ENCODE measurements around the gene FCMR. TPM values are rescaled to one million over a fixed set of nuclear protein-coding genes. Genes with fewer than 3 reads are reported as not detected.

The FCMR gene
- total and polyA plus RNA-seq, 9 of the 15 experiments (the other 6 are each of a cell fraction or from before 2014, with no cell fraction given), result 0.11 to 0.82 (median 0.20) TPM; not detected in 5

GRCh38 chr1:206935491-206936067 lies 13.8 kb upstream of the FCMR start (continued):
- TF ChIP-seq HCFC1 (IDR thresholded peaks at IDR 0.05; ENCODE audit: low read depth, low read length) (peak; percentile 49), ZNF197 (CRISPR knock-in tag; IDR thresholded peaks at IDR 0.05; ENCODE audit: low read depth) (no peak), ZNF445 (CRISPR knock-in tag; IDR thresholded peaks at IDR 0.05; ENCODE audit: low read depth) (no peak), PCBP1 (IDR thresholded peaks at IDR 0.05; ENCODE audit: low read depth, low read length, poor library complexity, severe bottlenecking) (no peak), ZNF780A (CRISPR knock-in tag; IDR thresholded peaks at IDR 0.05) (no peak), ZNF24 (IDR thresholded peaks at IDR 0.05) (0 out of 2 replicates have a peak, but pooled peaks have one; percentile 31), KDM4B (IDR thresholded peaks at IDR 0.05; ENCODE audit: borderline replicate concordance in 2 of 2, low read depth in 1 of 2) (0 out of 4 replicates have a peak, but pooled peaks of 1 of the 2 experiments have one; percentile 62), KAT2B (IDR thresholded peaks at IDR 0.05; ENCODE audit: low read depth, low read length) (no peak), ZKSCAN8 (CRISPR knock-in tag; IDR thresholded peaks at IDR 0.05) (no peak), ZNF212 (CRISPR knock-in tag; IDR thresholded peaks at IDR 0.05) (no peak), MLLT1 (IDR thresholded peaks at IDR 0.05) (peak in 1 of 2 experiments; percentile 85; a peak in 2 of 4 replicates), MAX (CRISPR knock-in tag; IDR thresholded peaks at IDR 0.05) (0 out of 2 replicates have a peak, but pooled peaks have one; percentile 18), POLR2AphosphoS5 (IDR thresholded peaks at IDR 0.05; ENCODE audit: control insufficient read depth, insufficient read depth, low read depth, low read length) (no peak), SAP30 (IDR thresholded peaks at IDR 0.05; ENCODE audit: borderline replicate concordance, insufficient read depth, low read depth, low read length, poor library complexity, severe bottlenecking) (no peak), PHF21A (IDR thresholded peaks at IDR 0.05; ENCODE audit: borderline replicate concordance, low read depth) (no peak), RB1 (IDR thresholded peaks at IDR 0.05; ENCODE audit: low read depth) (peak; percentile 84; the same call in 1 of the 2 replicates)
- TF ChIP-seq, protein P1, sequence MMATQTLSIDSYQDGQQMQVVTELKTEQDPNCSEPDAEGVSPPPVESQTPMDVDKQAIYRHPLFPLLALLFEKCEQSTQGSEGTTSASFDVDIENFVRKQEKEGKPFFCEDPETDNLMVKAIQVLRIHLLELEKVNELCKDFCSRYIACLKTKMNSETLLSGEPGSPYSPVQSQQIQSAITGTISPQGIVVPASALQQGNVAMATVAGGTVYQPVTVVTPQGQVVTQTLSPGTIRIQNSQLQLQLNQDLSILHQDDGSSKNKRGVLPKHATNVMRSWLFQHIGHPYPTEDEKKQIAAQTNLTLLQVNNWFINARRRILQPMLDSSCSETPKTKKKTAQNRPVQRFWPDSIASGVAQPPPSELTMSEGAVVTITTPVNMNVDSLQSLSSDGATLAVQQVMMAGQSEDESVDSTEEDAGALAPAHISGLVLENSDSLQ (IDR thresholded peaks at IDR 0.05), result no peak
- TF ChIP-seq, protein P2, sequence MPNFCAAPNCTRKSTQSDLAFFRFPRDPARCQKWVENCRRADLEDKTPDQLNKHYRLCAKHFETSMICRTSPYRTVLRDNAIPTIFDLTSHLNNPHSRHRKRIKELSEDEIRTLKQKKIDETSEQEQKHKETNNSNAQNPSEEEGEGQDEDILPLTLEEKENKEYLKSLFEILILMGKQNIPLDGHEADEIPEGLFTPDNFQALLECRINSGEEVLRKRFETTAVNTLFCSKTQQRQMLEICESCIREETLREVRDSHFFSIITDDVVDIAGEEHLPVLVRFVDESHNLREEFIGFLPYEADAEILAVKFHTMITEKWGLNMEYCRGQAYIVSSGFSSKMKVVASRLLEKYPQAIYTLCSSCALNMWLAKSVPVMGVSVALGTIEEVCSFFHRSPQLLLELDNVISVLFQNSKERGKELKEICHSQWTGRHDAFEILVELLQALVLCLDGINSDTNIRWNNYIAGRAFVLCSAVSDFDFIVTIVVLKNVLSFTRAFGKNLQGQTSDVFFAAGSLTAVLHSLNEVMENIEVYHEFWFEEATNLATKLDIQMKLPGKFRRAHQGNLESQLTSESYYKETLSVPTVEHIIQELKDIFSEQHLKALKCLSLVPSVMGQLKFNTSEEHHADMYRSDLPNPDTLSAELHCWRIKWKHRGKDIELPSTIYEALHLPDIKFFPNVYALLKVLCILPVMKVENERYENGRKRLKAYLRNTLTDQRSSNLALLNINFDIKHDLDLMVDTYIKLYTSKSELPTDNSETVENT (CRISPR knock-in tag; IDR thresholded peaks at IDR 0.05), result peak; percentile 69; the same call in 1 of the 2 replicates
- TF ChIP-seq, protein P3, sequence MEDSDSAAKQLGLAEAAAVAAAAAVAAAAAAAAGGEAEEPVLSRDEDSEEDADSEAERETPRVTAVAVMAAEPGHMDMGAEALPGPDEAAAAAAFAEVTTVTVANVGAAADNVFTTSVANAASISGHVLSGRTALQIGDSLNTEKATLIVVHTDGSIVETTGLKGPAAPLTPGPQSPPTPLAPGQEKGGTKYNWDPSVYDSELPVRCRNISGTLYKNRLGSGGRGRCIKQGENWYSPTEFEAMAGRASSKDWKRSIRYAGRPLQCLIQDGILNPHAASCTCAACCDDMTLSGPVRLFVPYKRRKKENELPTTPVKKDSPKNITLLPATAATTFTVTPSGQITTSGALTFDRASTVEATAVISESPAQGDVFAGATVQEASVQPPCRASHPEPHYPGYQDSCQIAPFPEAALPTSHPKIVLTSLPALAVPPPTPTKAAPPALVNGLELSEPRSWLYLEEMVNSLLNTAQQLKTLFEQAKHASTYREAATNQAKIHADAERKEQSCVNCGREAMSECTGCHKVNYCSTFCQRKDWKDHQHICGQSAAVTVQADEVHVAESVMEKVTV (CRISPR knock-in tag; IDR thresholded peaks at IDR 0.05), result peak; percentile 94

Measured in K562 (cell line).